ENCODE data around the gene METTL8. TPM values are rescaled to one million over a fixed set of nuclear protein-coding genes. Genes with fewer than 3 reads are reported as not detected.
"Not testable (repeated sequence)": the region's sequence is repeated elsewhere in the genome, so short reads cannot be mapped to it uniquely, and the experiment has no call there.

METTL8 gene
- total RNA-seq, 1 donor from 2014 or later: 21.7 TPM

GRCh38 chr2:171416009-171416926 is 17.5 kb downstream of the METTL8 start:
- Mint-ChIP-seq H3K4me1 (ENCODE audit: unreplicated experiment) (peaks cover 26% of the 10 kb centered on the region), H3K36me3 (ENCODE audit: unreplicated experiment) (peaks cover 2% of the 10 kb centered on the region), H3K27me3 (ENCODE audit: unreplicated experiment) (no peaks in the 10 kb centered on the region), H3K9me3 (ENCODE audit: unreplicated experiment) (no peaks in the 10 kb centered on the region), H3K27ac (ENCODE audit: unreplicated experiment) (peak overlapping the region; percentile 75), H3K4me3 (ENCODE audit: unreplicated experiment) (no peak overlapping the region)
- TF ChIP-seq, protein P1, sequence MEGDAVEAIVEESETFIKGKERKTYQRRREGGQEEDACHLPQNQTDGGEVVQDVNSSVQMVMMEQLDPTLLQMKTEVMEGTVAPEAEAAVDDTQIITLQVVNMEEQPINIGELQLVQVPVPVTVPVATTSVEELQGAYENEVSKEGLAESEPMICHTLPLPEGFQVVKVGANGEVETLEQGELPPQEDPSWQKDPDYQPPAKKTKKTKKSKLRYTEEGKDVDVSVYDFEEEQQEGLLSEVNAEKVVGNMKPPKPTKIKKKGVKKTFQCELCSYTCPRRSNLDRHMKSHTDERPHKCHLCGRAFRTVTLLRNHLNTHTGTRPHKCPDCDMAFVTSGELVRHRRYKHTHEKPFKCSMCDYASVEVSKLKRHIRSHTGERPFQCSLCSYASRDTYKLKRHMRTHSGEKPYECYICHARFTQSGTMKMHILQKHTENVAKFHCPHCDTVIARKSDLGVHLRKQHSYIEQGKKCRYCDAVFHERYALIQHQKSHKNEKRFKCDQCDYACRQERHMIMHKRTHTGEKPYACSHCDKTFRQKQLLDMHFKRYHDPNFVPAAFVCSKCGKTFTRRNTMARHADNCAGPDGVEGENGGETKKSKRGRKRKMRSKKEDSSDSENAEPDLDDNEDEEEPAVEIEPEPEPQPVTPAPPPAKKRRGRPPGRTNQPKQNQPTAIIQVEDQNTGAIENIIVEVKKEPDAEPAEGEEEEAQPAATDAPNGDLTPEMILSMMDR (IDR thresholded peaks at IDR 0.05): peak; percentile 95
- peak; percentile 94 for DNase-seq (ENCODE audit: extremely low spot score, unreplicated experiment)

- H3K9me3 Mint-ChIP-seq (ENCODE audit: unreplicated experiment); H3K4me3 Mint-ChIP-seq (ENCODE audit: unreplicated experiment); DNase-seq (ENCODE audit: extremely low spot score, unreplicated experiment); H3K27ac Mint-ChIP-seq (ENCODE audit: unreplicated experiment); H3K27me3 Mint-ChIP-seq (ENCODE audit: unreplicated experiment); H3K36me3 Mint-ChIP-seq (ENCODE audit: unreplicated experiment): not testable (repeated sequence)
- H3K4me1 Mint-ChIP-seq (ENCODE audit: unreplicated experiment): peaks cover 42% of the 10 kb centered on the region
Observed at GRCh38 chr2:171414645-171415044, 19.1 kb downstream of the METTL8 start.

GRCh38 chr2:171412571-171413175 is 21.1 kb downstream of the METTL8 start:
- no peak overlapping the region for H3K4me3 Mint-ChIP-seq (ENCODE audit: unreplicated experiment)
- DNase-seq (ENCODE audit: extremely low spot score, unreplicated experiment): no peak
- H3K27ac Mint-ChIP-seq (ENCODE audit: unreplicated experiment): no peak overlapping the region
- TF ChIP-seq, protein P1 (IDR thresholded peaks at IDR 0.05): no peak
- H3K36me3 Mint-ChIP-seq (ENCODE audit: unreplicated experiment): peaks cover 2% of the 10 kb centered on the region
- H3K9me3 Mint-ChIP-seq (ENCODE audit: unreplicated experiment): no peaks in the 10 kb centered on the region
- peaks cover 53% of the 10 kb centered on the region for H3K4me1 Mint-ChIP-seq (ENCODE audit: unreplicated experiment)
- H3K27me3 Mint-ChIP-seq (ENCODE audit: unreplicated experiment): no peaks in the 10 kb centered on the region

DNA sequence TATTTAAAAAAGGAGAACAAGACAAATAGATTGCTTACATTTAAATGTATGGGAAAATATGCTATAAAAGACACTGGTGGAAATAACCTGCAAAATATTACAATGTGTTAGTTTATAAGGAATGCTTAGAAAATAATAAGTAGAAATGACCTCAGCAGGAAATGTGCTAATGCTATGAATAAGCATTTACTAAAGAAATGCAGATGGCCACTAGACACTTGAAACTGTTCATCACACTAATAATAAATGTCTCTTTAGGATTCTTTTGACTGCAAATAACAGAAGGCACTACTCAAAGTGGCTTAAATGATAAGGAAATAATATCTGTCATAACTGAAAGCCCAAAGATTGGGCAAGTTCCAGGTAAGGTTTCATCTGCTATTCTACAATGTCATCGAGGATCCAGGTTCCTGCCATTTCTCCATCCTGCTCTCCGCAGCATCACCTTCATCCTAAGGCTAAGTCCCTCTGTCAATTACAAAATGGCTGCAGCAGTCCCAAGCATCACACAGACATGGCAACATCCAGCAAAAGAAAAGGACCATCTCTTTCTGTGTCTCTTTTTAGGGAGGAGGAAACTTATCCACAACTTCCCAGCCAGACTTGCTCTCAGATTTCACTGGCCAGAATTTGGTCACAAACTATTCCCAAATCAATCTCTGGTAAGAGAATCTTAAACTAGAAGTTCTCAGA is 21.9 kb downstream of the METTL8 start:
- H3K36me3 Mint-ChIP-seq (ENCODE audit: unreplicated experiment): peaks cover 2% of the 10 kb centered on the region
- no peak overlapping the region for H3K4me3 Mint-ChIP-seq (ENCODE audit: unreplicated experiment)
- TF ChIP-seq, protein P1 (IDR thresholded peaks at IDR 0.05): no peak
- H3K27me3 Mint-ChIP-seq (ENCODE audit: unreplicated experiment): no peaks in the 10 kb centered on the region
- H3K9me3 Mint-ChIP-seq (ENCODE audit: unreplicated experiment): no peaks in the 10 kb centered on the region
- peak overlapping the region; percentile 29 for H3K27ac Mint-ChIP-seq (ENCODE audit: unreplicated experiment)
- DNase-seq (ENCODE audit: extremely low spot score, unreplicated experiment): no peak
- H3K4me1 Mint-ChIP-seq (ENCODE audit: unreplicated experiment): peaks cover 53% of the 10 kb centered on the region

DNA sequence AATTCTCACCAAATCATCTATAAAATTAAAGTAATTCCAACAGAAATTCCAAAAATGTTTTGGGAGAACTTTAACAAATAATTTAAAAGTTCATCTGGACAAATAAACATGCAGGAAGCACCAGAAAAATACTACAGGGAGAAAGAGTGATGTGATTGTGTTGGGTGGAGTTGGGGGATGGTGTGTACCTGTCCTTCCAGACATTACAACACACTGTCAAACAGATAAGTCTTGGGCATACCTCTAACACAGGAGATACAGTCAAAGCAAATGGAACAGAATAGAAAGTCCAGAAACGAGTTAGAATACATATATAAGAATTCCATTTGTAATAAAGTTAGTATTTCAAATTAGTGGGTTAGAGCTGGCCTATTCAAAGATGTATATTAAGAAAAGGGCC is 22.6 kb downstream of the METTL8 start:
- TF ChIP-seq, protein P1 (IDR thresholded peaks at IDR 0.05): no peak
- Mint-ChIP-seq H3K4me1 (ENCODE audit: unreplicated experiment) (peaks cover 53% of the 10 kb centered on the region), H3K9me3 (ENCODE audit: unreplicated experiment) (no peaks in the 10 kb centered on the region), H3K36me3 (ENCODE audit: unreplicated experiment) (peaks cover 2% of the 10 kb centered on the region), H3K27me3 (ENCODE audit: unreplicated experiment) (no peaks in the 10 kb centered on the region), H3K4me3 (ENCODE audit: unreplicated experiment) (no peak overlapping the region), H3K27ac (ENCODE audit: unreplicated experiment) (peak overlapping the region; percentile 92)
- DNase-seq (ENCODE audit: extremely low spot score, unreplicated experiment): no peak
